ENCODE measurements around the gene MCF2L. TPM values are rescaled to one million over a fixed set of nuclear protein-coding genes. Genes with fewer than 3 reads are reported as not detected.

Gene MCF2L
- total RNA-seq, 4 donors from 2014 or later = 46.5 to 89.7 (median 55.0) TPM

GRCh38 chr13:113013878-113014751 lies 45.1 kb downstream of the MCF2L start:
- TF ChIP-seq, protein P1, sequence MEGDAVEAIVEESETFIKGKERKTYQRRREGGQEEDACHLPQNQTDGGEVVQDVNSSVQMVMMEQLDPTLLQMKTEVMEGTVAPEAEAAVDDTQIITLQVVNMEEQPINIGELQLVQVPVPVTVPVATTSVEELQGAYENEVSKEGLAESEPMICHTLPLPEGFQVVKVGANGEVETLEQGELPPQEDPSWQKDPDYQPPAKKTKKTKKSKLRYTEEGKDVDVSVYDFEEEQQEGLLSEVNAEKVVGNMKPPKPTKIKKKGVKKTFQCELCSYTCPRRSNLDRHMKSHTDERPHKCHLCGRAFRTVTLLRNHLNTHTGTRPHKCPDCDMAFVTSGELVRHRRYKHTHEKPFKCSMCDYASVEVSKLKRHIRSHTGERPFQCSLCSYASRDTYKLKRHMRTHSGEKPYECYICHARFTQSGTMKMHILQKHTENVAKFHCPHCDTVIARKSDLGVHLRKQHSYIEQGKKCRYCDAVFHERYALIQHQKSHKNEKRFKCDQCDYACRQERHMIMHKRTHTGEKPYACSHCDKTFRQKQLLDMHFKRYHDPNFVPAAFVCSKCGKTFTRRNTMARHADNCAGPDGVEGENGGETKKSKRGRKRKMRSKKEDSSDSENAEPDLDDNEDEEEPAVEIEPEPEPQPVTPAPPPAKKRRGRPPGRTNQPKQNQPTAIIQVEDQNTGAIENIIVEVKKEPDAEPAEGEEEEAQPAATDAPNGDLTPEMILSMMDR (IDR thresholded peaks at IDR 0.05) = no peak
- no peak for TF ChIP-seq POLR2A (IDR thresholded peaks at IDR 0.05)
- no peak overlapping the region for H3K4me3 ChIP-seq (ENCODE audit: low read depth, poor library complexity, severe bottlenecking)
- 60 to 71% methylated on average over 22 to 25 of the region's 25 CpGs for WGBS, 2 donors
- intact Hi-C loops (cut with DNase I; ENCODE audit: low total_unique reads) = no loop called here
- no peak for DNase-seq (ENCODE audit: low spot score in 2 of 2)

GRCh38 chr13:113014752-113015745 lies 46.0 kb downstream of the MCF2L start:
- no peak for DNase-seq (ENCODE audit: low spot score in 2 of 2)
- TF ChIP-seq, protein P1 (IDR thresholded peaks at IDR 0.05) = no peak
- TF ChIP-seq POLR2A (IDR thresholded peaks at IDR 0.05) = no peak
- 74 to 82% methylated on average over 27 to 28 of the region's 31 CpGs for WGBS, 2 donors
- H3K4me3 ChIP-seq (ENCODE audit: low read depth, poor library complexity, severe bottlenecking) = no peak overlapping the region
- intact Hi-C loops (cut with DNase I; ENCODE audit: low total_unique reads) = no loop called here

- DNase-seq (ENCODE audit: low spot score in 2 of 2) = no peak
- no peak overlapping the region for H3K4me3 ChIP-seq (ENCODE audit: low read depth, poor library complexity, severe bottlenecking)
- intact Hi-C loops (cut with DNase I; ENCODE audit: low total_unique reads) = no loop called here
- no peak for TF ChIP-seq POLR2A (IDR thresholded peaks at IDR 0.05)
- TF ChIP-seq, protein P1 (IDR thresholded peaks at IDR 0.05) = no peak
- WGBS, 2 donors = 86 to 88% methylated on average over 17 to 22 of the region's 22 CpGs
Measured at GRCh38 chr13:113015826-113016525, 47.0 kb downstream of the MCF2L start.

- WGBS, 2 donors = 85 to 94% methylated on average over 39 to 41 of the region's 41 CpGs
- H3K4me3 ChIP-seq (ENCODE audit: low read depth, poor library complexity, severe bottlenecking) = no peak overlapping the region
- intact Hi-C loops (cut with DNase I; ENCODE audit: low total_unique reads) = no loop called here
- DNase-seq (ENCODE audit: low spot score in 2 of 2) = no peak
- TF ChIP-seq, protein P1 (IDR thresholded peaks at IDR 0.05) = no peak
- no peak for TF ChIP-seq POLR2A (IDR thresholded peaks at IDR 0.05)
Measured at GRCh38 chr13:113016526-113017295, 47.7 kb downstream of the MCF2L start.
